HG03342 (cell line): ENCODE results near the gene RPTN.

ENCODE experiments used
- ATAC-seq: cut with Tn5 transposase; IDR thresholded peaks from one replicate; pipeline ENCODE4 v1.9.1; 2021; ENCODE audit warnings: mild to moderate bottlenecking, moderate library complexity; ENCODE audit not compliant: unreplicated experiment

RPTN gene

GRCh38 chr1:152112101-152112884, 46.7 kb downstream of the RPTN start:
- ATAC-seq: no peak

GRCh38 chr1:152111515-152111968, 47.5 kb downstream of the RPTN start:
- no peak for ATAC-seq

- ATAC-seq: no peak
Measured at GRCh38 chr1:152110860-152111514, 48.0 kb downstream of the RPTN start.

GRCh38 chr1:152110365-152110859, 48.6 kb downstream of the RPTN start:
- ATAC-seq: no peak

GRCh38 chr1:152109998-152110294, 49.1 kb downstream of the RPTN start:
- ATAC-seq: no peak

- ATAC-seq: no peak
Measured at GRCh38 chr1:152109231-152109997, 49.6 kb downstream of the RPTN start.

GRCh38 chr1:152108882-152109222, 50.2 kb downstream of the RPTN start:
- ATAC-seq: no peak

- no peak for ATAC-seq
Measured at GRCh38 chr1:152107984-152108881, 50.8 kb downstream of the RPTN start.

GRCh38 chr1:152107031-152107983, 51.7 kb downstream of the RPTN start:
- no peak for ATAC-seq

GRCh38 chr1:152104854-152105253, 54.2 kb downstream of the RPTN start:
- no peak for ATAC-seq
